GM10248 (cell line): ENCODE measurements around the gene MED13L.
"Not testable (repeated sequence)": the region's sequence is repeated elsewhere in the genome, so short reads cannot be mapped to it uniquely, and the experiment has no call there.

ENCODE experiments used
- CTCF ChIA-PET: fragments of 300-600 bp; sonication (Branson Sonifier 250); formaldehyde crosslinking; extraction: SDS; loops from one replicate; lab custom pipeline; 2021; ENCODE audit warnings: antibody characterized with exemption; lab: Yijun Ruan, JAX
- POLR2A ChIA-PET: fragments of 350-650 bp; sonication (Branson Sonifier 250); formaldehyde crosslinking; extraction: SDS; loops from one replicate; lab custom pipeline; 2020; ENCODE audit warnings: antibody characterized with exemption; lab: Yijun Ruan, JAX
- DNase-seq: peaks from one replicate; pipeline ENCODE4 v3.0.0; 2012; ENCODE audit errors: extremely low spot score
- TF ChIP-seq, protein P1 (sequence below): IDR thresholded peaks from 2 replicates; pipeline ENCODE4 v1.5.1; 2012; ENCODE audit warnings: mild to moderate bottlenecking, low read depth; ENCODE audit errors: extremely low read depth, missing control alignments, control extremely low read depth

The MED13L gene

GRCh38 chr12:116294454-116295165 lies 17.1 kb upstream of the MED13L start:
- TF ChIP-seq, protein P1, sequence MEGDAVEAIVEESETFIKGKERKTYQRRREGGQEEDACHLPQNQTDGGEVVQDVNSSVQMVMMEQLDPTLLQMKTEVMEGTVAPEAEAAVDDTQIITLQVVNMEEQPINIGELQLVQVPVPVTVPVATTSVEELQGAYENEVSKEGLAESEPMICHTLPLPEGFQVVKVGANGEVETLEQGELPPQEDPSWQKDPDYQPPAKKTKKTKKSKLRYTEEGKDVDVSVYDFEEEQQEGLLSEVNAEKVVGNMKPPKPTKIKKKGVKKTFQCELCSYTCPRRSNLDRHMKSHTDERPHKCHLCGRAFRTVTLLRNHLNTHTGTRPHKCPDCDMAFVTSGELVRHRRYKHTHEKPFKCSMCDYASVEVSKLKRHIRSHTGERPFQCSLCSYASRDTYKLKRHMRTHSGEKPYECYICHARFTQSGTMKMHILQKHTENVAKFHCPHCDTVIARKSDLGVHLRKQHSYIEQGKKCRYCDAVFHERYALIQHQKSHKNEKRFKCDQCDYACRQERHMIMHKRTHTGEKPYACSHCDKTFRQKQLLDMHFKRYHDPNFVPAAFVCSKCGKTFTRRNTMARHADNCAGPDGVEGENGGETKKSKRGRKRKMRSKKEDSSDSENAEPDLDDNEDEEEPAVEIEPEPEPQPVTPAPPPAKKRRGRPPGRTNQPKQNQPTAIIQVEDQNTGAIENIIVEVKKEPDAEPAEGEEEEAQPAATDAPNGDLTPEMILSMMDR = no peak
- POLR2A ChIA-PET = no interaction called here
- CTCF ChIA-PET = no interaction called here
- DNase-seq = no peak

DNA sequence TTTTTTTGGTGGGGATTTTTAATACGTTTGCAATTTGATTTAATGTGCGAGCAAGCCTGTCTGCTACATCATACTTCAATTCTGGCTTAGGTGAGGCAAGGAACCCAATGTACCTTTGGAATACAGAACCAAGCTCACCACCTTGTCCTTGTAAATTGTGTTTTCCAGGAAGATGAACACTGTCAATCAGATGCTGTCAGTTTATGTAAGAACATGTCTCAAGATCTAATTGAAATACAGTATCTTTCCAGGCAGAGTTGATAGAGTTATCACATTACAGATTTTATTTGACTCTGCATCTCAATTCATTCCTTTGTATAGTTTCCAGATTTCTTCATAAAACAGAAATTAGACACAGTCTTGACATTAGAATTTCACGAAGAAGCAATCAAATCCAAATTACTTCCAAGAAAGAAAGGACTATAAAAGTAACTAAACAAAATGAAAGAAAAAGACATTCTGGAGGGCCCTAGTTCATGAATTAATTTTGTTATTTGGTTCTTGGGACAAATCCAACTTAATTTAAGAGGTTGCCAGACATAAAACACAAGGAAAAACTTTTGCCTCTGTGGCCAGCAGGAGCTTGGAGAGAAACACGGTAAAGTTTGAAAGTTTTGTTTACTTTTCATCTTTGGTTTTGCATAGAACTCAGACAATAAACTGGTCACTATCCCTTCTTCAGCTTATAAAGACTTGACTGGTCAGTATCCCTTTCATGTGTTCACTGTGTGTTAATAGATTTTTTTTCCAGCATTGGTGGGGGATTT lies 16.4 kb upstream of the MED13L start:
- CTCF ChIA-PET = no interaction called here

DNA sequence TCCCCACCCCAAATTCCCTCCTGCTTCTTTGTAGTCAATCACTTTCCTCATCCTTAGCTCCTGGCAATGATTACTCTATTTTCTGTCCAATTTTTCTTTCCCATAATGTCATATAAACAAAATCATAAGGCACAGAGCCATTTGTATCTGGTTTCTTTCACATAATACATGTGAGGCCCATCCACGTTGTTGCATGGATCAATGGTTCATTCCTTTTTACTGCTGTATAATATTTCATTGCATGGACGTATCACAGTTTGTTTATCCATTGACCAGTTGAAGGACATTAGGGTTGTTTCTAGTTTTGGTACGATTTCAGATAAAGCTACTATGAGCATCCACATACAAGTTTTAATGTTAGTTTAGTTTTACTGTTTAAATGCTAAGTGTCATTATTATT lies 13.7 kb upstream of the MED13L start:
- ChIA-PET POLR2A (no interaction called here), CTCF (interaction anchor here (1.3 to 1.5 kb wide), 2 partner anchors 9 to 15 kb away, joined by 3 to 7 read pairs; no protein-coding TSS in a partner anchor)
- TF ChIP-seq, protein P1 = no peak
- DNase-seq = no peak

More for the DNA sequence above, 16.4 kb upstream of the MED13L start:
- TF ChIP-seq, protein P1 = no peak
- POLR2A ChIA-PET = no interaction called here
- no peak for DNase-seq

GRCh38 chr12:116288735-116289134 lies 11.2 kb upstream of the MED13L start:
- DNase-seq = no peak
- ChIA-PET CTCF (interaction anchor here (1.4 kb wide), 1 partner anchor 10 kb away, joined by 4 read pairs; no protein-coding TSS in a partner anchor), POLR2A (no interaction called here)
- TF ChIP-seq, protein P1 = no peak

DNA sequence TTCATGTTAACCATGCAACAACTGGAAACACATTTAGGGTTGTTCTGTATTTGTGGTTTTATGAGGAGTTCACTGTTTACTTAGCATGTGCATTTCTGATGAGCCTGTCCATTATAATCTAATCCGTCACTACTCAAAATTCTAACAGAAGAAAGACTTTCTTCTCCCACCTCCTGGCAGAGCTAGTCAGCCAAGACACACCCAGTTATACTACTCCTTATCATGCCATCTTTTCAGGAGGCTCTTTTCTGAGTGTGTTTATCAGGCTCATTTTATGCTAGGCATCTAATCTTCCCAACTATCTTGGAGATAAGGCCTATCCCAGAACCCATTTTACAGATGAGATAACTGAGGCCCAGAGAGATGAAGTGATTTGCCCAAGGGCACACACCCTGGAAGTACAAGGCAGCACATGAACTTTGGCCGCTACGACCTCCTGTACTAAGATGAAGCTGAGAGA lies 10.4 kb upstream of the MED13L start:
- ChIA-PET POLR2A (no interaction called here), CTCF (no interaction called here)

GRCh38 chr12:116284396-116284795 lies 6.9 kb upstream of the MED13L start:
- no peak for DNase-seq
- CTCF ChIA-PET = interaction anchor here (1.1 to 1.2 kb wide), 2 partner anchors 12 to 27 kb away, joined by 3 to 4 read pairs; no protein-coding TSS in a partner anchor
- TF ChIP-seq, protein P1 = no peak
- POLR2A ChIA-PET = interaction anchor here (0.5 kb wide), 1 partner anchor 231 kb away, joined by 3 read pairs; no protein-coding TSS in a partner anchor

More for the DNA sequence above, 10.4 kb upstream of the MED13L start:
- no peak for DNase-seq
- TF ChIP-seq, protein P1 = no peak

- DNase-seq, POLR2A ChIA-PET: not testable (repeated sequence)
- CTCF ChIA-PET = interaction anchor here (1.2 kb wide), 1 partner anchor 12 kb away, joined by 4 read pairs; no protein-coding TSS in a partner anchor
These were observed 6.4 kb upstream of the MED13L start for GRCh38 chr12:116283881-116284280.
